Liver (tissue), 9 donors: Measurements from ENCODE around the gene KCNMA1. TPM values are rescaled to one million over a fixed set of nuclear protein-coding genes. Genes with fewer than 3 reads are reported as not detected.

ENCODE experiments used
- DNase-seq: peaks from one replicate; pipeline ENCODE4 v3.0.0-alpha.2; 2017; ENCODE audit warnings: low spot score
- H3K27ac ChIP-seq, 2 donors: one replicate each; pipeline ENCODE4 v1.7.0; 2013; ENCODE audit warnings: inconsistent platforms in 2 of 2, low read length in 2 of 2, control low read depth in 1 of 2, low read depth in 1 of 2, mild to moderate bottlenecking in 1 of 2
- H3K27me3 ChIP-seq, 4 donors: one replicate each; pipeline versions ENCODE4 v1.6.1 to v1.7.0; 2013; ENCODE audit warnings: low read length in 3 of 4, inconsistent platforms in 1 of 4, mild to moderate bottlenecking in 1 of 4, moderate library complexity in 1 of 4; ENCODE audit not compliant: control insufficient read depth in 4 of 4, insufficient read depth in 4 of 4
- H3K36me3 ChIP-seq, 4 donors: one replicate each; pipeline versions ENCODE4 v1.6.1 to v1.7.0; 2013; ENCODE audit warnings: low read length in 3 of 4, mild to moderate bottlenecking in 3 of 4, low read depth in 1 of 4, moderate library complexity in 1 of 4; ENCODE audit not compliant: control insufficient read depth in 4 of 4, insufficient read depth in 3 of 4
- H3K4me1 ChIP-seq, 4 donors: one replicate each; pipeline versions ENCODE4 v1.6.1 to v1.7.0; 2013; ENCODE audit warnings: low read length in 3 of 4, mild to moderate bottlenecking in 3 of 4, moderate library complexity in 1 of 4; ENCODE audit not compliant: control insufficient read depth in 4 of 4, insufficient read depth in 4 of 4
- H3K4me3 ChIP-seq, 3 donors: one replicate each; pipeline versions ENCODE4 v1.6.1 to v1.7.0; 2013; ENCODE audit warnings: low read length in 3 of 3, control low read depth in 1 of 3, low read depth in 1 of 3, mild to moderate bottlenecking in 1 of 3
- H3K9ac ChIP-seq, 2 donors: one replicate each; pipeline ENCODE4 v1.7.0; 2013; ENCODE audit warnings: low read length in 2 of 2, mild to moderate bottlenecking in 2 of 2, moderate library complexity in 2 of 2, control low read depth in 1 of 2, low read depth in 1 of 2
- H3K9me3 ChIP-seq, 4 donors: one replicate each; pipeline versions ENCODE4 v1.6.1 to v1.7.0; 2013; ENCODE audit warnings: low read length in 3 of 4; ENCODE audit not compliant: control insufficient read depth in 4 of 4
- EGR1 ChIP-seq, 2 donors: IDR thresholded peaks; 2 replicates each; pipeline ENCODE4 v1.6.1; 2016 to 2018; ENCODE audit warnings: antibody characterized with exemption in 2 of 2, low read depth in 2 of 2
- FOXA1 ChIP-seq: IDR thresholded peaks from 2 replicates; pipeline ENCODE4 v1.6.1; 2016; ENCODE audit warnings: antibody characterized with exemption
- FOXA2 ChIP-seq: IDR thresholded peaks from 2 replicates; pipeline ENCODE4 v1.6.1; 2016; ENCODE audit warnings: antibody characterized with exemption
- GABPA ChIP-seq, 2 donors: IDR thresholded peaks in 1 of 2; conservative IDR thresholded peaks in 1 of 2; 2 replicates each; pipeline ENCODE4 v1.6.1; 2016; ENCODE audit warnings: antibody characterized with exemption in 2 of 2, mild to moderate bottlenecking in 1 of 2, moderate library complexity in 1 of 2
- HNF4G ChIP-seq: IDR thresholded peaks from 2 replicates; pipeline ENCODE4 v1.6.1; 2016; ENCODE audit warnings: antibody characterized with exemption
- RAD21 ChIP-seq, 2 donors: IDR thresholded peaks; 2 replicates each; pipeline ENCODE4 v1.6.1; 2016; ENCODE audit warnings: antibody characterized with exemption in 2 of 2, mild to moderate bottlenecking in 2 of 2
- RXRA ChIP-seq, 2 donors: IDR thresholded peaks; 2 replicates each; pipeline ENCODE4 v1.6.1; 2017 to 2018; ENCODE audit warnings: antibody characterized with exemption in 2 of 2, mild to moderate bottlenecking in 1 of 2
- SP1 ChIP-seq: IDR thresholded peaks from 2 replicates; pipeline ENCODE4 v1.6.1; 2018; ENCODE audit warnings: antibody characterized with exemption, mild to moderate bottlenecking
- TAF1 ChIP-seq: conservative IDR thresholded peaks from 2 replicates; pipeline ENCODE4 v1.6.1; 2016; ENCODE audit warnings: antibody characterized with exemption, mild to moderate bottlenecking
- YY1 ChIP-seq: IDR thresholded peaks from 2 replicates; pipeline ENCODE4 v1.6.1; 2016; ENCODE audit warnings: antibody characterized with exemption, mild to moderate bottlenecking
- WGBS: extraction: QIAGEN DNeasy Blood & Tissue Kit; methylation state at CpG from one replicate; pipeline ENCODE4 v1.1.7; 2013; 5-methylcytosine and 5-hydroxymethylcytosine counted together
- polyA plus RNA-seq, 2 donors: library from polyadenylated mRNA; stranded (reverse) in 1 of 2; unstranded in 1 of 2; fragments of 200-250 nt in 1 of 2; fragments of >200 nt in 1 of 2; fragmentation: Nextera tagmentation in 1 of 2; extraction: Ambion mirVana in 1 of 2; gene quantifications; one replicate each; pipeline versions ENCODE4 v1.2.1 to v1.2.3, GENCODE V29; 2013 to 2015
- total RNA-seq, 2 donors: library from RNA; depleted of rRNA; stranded (reverse); fragments of >200 nt; gene quantifications; one replicate each; pipeline ENCODE4 v1.2.3, GENCODE V29; 2014
- TF ChIP-seq, protein P1 (sequence below): fragments of 150-350 bp; IDR thresholded peaks from 2 replicates; pipeline ENCODE4 v1.5.1; 2017; ENCODE audit warnings: improper control_type of control experiment, low read depth, low read length; ENCODE audit not compliant: missing input control
- TF ChIP-seq, protein P2 (sequence below): IDR thresholded peaks from 2 replicates; pipeline ENCODE4 v1.6.1; 2016; ENCODE audit warnings: antibody characterized with exemption, mild to moderate bottlenecking
- TF ChIP-seq, protein P3 (sequence below): IDR thresholded peaks from 2 replicates; pipeline ENCODE4 v1.6.1; 2016; ENCODE audit warnings: antibody characterized with exemption
- donor health status: healthy.
- donor health status: healthy.
- donor health status: healthy.
- donor health status: healthy.
- donor health status: healthy.

KCNMA1 gene
- total and polyA plus RNA-seq, 4 donors, result 2.5 to 9.7 (median 4.7) TPM

DNA sequence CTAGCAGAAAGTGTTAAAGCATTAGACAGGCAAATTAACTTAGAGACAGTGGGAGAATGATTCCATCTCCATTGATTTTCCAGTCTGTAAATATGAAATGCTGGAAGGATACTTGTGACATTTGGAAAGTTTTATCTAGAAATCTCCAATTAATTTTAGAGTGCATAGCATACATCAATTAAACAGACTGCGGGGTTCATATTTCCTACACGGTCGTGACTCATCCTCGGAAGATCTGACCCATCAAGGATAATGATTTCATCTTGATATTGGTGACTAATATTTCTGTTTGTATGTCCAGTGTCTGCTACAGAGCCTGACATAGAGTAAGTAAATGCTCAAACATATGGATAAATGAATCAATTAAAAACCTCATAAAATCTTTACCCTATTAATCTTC, 474.9 kb downstream of the KCNMA1 start:
- H3K4me3 ChIP-seq, result no peak overlapping the region
- no peaks in the 10 kb centered on the region for H3K36me3 ChIP-seq
- peaks cover 0 to 3% (median 0%) of the 10 kb centered on the region in 4 donors for H3K4me1 ChIP-seq
- H3K9ac ChIP-seq, result no peak overlapping the region
- TF ChIP-seq, protein P1, sequence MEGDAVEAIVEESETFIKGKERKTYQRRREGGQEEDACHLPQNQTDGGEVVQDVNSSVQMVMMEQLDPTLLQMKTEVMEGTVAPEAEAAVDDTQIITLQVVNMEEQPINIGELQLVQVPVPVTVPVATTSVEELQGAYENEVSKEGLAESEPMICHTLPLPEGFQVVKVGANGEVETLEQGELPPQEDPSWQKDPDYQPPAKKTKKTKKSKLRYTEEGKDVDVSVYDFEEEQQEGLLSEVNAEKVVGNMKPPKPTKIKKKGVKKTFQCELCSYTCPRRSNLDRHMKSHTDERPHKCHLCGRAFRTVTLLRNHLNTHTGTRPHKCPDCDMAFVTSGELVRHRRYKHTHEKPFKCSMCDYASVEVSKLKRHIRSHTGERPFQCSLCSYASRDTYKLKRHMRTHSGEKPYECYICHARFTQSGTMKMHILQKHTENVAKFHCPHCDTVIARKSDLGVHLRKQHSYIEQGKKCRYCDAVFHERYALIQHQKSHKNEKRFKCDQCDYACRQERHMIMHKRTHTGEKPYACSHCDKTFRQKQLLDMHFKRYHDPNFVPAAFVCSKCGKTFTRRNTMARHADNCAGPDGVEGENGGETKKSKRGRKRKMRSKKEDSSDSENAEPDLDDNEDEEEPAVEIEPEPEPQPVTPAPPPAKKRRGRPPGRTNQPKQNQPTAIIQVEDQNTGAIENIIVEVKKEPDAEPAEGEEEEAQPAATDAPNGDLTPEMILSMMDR, result no peak
- TF ChIP-seq FOXA1, result no peak
- H3K27ac ChIP-seq, result no peak overlapping the region
- H3K9me3 ChIP-seq, result no peaks in the 10 kb centered on the region
- H3K27me3 ChIP-seq, result no peaks in the 10 kb centered on the region
- DNase-seq, result no peak
- WGBS, result 94% methylated on average over 4 of the region's 4 CpGs

DNA sequence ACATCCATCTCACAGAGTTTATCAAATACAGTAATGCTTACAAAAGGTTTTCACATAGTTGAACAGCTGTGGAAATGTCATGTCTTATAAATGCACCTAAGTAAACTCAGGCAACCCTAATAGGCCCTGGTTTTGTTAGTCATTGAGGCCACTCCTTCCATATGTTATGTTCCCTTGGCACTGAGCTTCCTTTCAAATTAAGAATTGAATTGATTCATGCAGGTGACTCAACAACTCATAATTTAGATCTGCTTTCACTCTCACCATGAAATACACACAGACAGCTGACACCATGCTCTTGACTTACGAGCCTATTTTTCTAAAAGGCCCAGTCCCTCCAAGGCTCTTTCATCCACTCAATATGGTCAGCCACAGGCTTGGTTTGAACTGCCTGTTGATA, 476.9 kb downstream of the KCNMA1 start:
- Histone ChIP-seq H3K9ac (no peak overlapping the region), H3K36me3 (no peaks in the 10 kb centered on the region), H3K27me3 (no peaks in the 10 kb centered on the region), H3K9me3 (no peaks in the 10 kb centered on the region), H3K4me3 (no peak overlapping the region), H3K27ac (no peak overlapping the region), H3K4me1 (peaks cover 0 to 2% (median 0%) of the 10 kb centered on the region in 4 donors)
- TF ChIP-seq RXRA (IDR thresholded peaks at IDR 0.05) (no peak), RAD21 (IDR thresholded peaks at IDR 0.05) (no peak), FOXA1 (no peak), TAF1 (no peak), SP1 (no peak), FOXA2 (no peak), EGR1 (IDR thresholded peaks at IDR 0.05; ENCODE audit: low read depth in 2 of 2) (no peak), HNF4G (no peak), GABPA (IDR thresholded peaks at IDR 0.05 in 1 of 2, conservative IDR thresholded peaks at IDR 0.05 in 1 of 2) (no peak)
- TF ChIP-seq, protein P2, sequence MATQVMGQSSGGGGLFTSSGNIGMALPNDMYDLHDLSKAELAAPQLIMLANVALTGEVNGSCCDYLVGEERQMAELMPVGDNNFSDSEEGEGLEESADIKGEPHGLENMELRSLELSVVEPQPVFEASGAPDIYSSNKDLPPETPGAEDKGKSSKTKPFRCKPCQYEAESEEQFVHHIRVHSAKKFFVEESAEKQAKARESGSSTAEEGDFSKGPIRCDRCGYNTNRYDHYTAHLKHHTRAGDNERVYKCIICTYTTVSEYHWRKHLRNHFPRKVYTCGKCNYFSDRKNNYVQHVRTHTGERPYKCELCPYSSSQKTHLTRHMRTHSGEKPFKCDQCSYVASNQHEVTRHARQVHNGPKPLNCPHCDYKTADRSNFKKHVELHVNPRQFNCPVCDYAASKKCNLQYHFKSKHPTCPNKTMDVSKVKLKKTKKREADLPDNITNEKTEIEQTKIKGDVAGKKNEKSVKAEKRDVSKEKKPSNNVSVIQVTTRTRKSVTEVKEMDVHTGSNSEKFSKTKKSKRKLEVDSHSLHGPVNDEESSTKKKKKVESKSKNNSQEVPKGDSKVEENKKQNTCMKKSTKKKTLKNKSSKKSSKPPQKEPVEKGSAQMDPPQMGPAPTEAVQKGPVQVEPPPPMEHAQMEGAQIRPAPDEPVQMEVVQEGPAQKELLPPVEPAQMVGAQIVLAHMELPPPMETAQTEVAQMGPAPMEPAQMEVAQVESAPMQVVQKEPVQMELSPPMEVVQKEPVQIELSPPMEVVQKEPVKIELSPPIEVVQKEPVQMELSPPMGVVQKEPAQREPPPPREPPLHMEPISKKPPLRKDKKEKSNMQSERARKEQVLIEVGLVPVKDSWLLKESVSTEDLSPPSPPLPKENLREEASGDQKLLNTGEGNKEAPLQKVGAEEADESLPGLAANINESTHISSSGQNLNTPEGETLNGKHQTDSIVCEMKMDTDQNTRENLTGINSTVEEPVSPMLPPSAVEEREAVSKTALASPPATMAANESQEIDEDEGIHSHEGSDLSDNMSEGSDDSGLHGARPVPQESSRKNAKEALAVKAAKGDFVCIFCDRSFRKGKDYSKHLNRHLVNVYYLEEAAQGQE, result no peak
- TF ChIP-seq, protein P3, sequence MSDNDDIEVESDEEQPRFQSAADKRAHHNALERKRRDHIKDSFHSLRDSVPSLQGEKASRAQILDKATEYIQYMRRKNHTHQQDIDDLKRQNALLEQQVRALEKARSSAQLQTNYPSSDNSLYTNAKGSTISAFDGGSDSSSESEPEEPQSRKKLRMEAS, result no peak
- no peak for DNase-seq
- WGBS, result 86% methylated on average over 1 of the region's 1 CpG

DNA sequence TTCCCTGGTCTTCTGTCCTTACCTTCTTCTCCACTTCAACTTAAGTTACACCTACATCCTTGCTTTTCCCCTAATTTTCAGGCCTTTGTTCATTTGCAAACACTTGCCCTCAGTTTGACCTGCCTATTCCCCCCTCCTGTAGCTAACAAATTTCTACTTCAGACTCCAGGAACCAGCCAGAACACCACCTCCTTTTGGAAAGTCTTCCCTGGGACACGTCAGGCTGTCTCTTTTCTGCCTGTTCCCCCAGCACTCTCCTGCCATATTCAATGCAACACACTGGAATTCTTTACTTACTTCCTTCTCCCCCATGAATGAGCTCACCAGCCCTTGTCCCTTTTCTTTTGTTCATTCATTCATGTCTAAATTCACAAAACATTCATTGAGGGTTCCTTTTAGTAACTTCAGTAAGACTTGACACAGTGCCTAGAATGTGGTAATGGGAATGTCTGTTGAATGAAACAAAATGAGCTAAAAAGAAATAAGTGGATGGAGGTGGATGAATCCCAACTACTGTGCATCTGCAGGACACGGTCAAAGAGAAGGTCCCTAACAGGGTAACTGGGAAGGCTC, 478.0 kb downstream of the KCNMA1 start:
- 90% methylated on average over 2 of the region's 2 CpGs for WGBS
- Histone ChIP-seq H3K27me3 (no peaks in the 10 kb centered on the region), H3K4me3 (no peak overlapping the region), H3K4me1 (no peaks in the 10 kb centered on the region), H3K9me3 (no peaks in the 10 kb centered on the region), H3K9ac (no peak overlapping the region), H3K36me3 (no peaks in the 10 kb centered on the region), H3K27ac (no peak overlapping the region)
- TF ChIP-seq RAD21 (IDR thresholded peaks at IDR 0.05), result no peak
- no peak for TF ChIP-seq HNF4G
- no peak for TF ChIP-seq YY1
- DNase-seq, result no peak
